ENCODE measurements around the gene ATF7IP2. TPM values are rescaled to one million over a fixed set of nuclear protein-coding genes. Genes with fewer than 3 reads are reported as not detected.

Gene ATF7IP2
- total and polyA plus RNA-seq, 2 of the 13 experiments (the other 11 are each of a cell fraction or from before 2014, with no cell fraction given): 117 to 217 TPM

GRCh38 chr16:10362077-10362863, 23.6 kb upstream of the ATF7IP2 start (continued):
- TF ChIP-seq KLF13 (CRISPR knock-in tag; IDR thresholded peaks at IDR 0.05): no peak
- no peak for TF ChIP-seq ZNF646 (CRISPR knock-in tag; IDR thresholded peaks at IDR 0.05)
- no peak for TF ChIP-seq ZNF556 (CRISPR knock-in tag; IDR thresholded peaks at IDR 0.05; ENCODE audit: borderline replicate concordance)
- no peak for TF ChIP-seq ZFY (CRISPR knock-in tag; IDR thresholded peaks at IDR 0.05)
- no peak for TF ChIP-seq HNRNPUL1 (IDR thresholded peaks at IDR 0.05; ENCODE audit: low read depth, low read length)
- no peak for TF ChIP-seq TSC22D2 (CRISPR knock-in tag; IDR thresholded peaks at IDR 0.05; ENCODE audit: borderline replicate concordance)
- TF ChIP-seq ZNF256 (CRISPR knock-in tag; conservative IDR thresholded peaks at IDR 0.05): no peak
- peak; percentile 53; the same call in 1 of the 2 replicates for TF ChIP-seq RERE (CRISPR knock-in tag; IDR thresholded peaks at IDR 0.05; ENCODE audit: low read depth)
- TF ChIP-seq ERF (CRISPR knock-in tag; IDR thresholded peaks at IDR 0.05): no peak
- TF ChIP-seq ZNF879 (CRISPR knock-in tag; IDR thresholded peaks at IDR 0.05): no peak
- 0 out of 2 replicates have a peak, but pooled peaks have one; percentile 25 for TF ChIP-seq ZNF589 (CRISPR knock-in tag; conservative IDR thresholded peaks at IDR 0.05)
- TF ChIP-seq SMAD3 (CRISPR knock-in tag; IDR thresholded peaks at IDR 0.05): no peak
- no peak for TF ChIP-seq ZNF30 (CRISPR knock-in tag; IDR thresholded peaks at IDR 0.05)
- peak; percentile 41; the same call in 1 of the 2 replicates for TF ChIP-seq HOXA5 (CRISPR knock-in tag; IDR thresholded peaks at IDR 0.05)
- TF ChIP-seq ZIK1 (CRISPR knock-in tag; IDR thresholded peaks at IDR 0.05; ENCODE audit: borderline replicate concordance, low read depth): no peak; the same call in 1 of the 2 replicates
- TF ChIP-seq MAFG (CRISPR knock-in tag; IDR thresholded peaks at IDR 0.05): no peak
